Breast epithelium (tissue), 4 donors: ENCODE results near the gene UNC5B. TPM values are rescaled to one million over a fixed set of nuclear protein-coding genes. Genes with fewer than 3 reads are reported as not detected.
A peak's percentile ranks its signal among the peaks of the same experiment; 100 is the strongest.
"Not testable (repeated sequence)": the region's sequence is repeated elsewhere in the genome, so short reads cannot be mapped to it uniquely, and the experiment has no call there.

Experiments
- DNase-seq, 2 donors: peaks; one replicate each; pipeline ENCODE4 v3.0.0-alpha.2; 2019; ENCODE audit warnings: low spot score in 2 of 2
- H3K27ac ChIP-seq, 2 donors: fragments of 200-600 bp; sonication (generic) in 1 of 2; one replicate each; pipeline ENCODE4 v1.5.1; 2016 to 2019; ENCODE audit warnings: mild to moderate bottlenecking in 1 of 2
- H3K27me3 ChIP-seq, 2 donors: fragments of 200-600 bp; sonication (generic) in 1 of 2; one replicate each; pipeline versions ENCODE4 v1.5.1 to v1.6.0; 2017 to 2019; ENCODE audit warnings: control low read depth in 1 of 2, mild to moderate bottlenecking in 1 of 2
- H3K36me3 ChIP-seq: fragments of 200-600 bp; one replicate; pipeline ENCODE4 v1.5.1; 2019
- H3K4me1 ChIP-seq, 2 donors: fragments of 200-600 bp; sonication (generic); one replicate each; pipeline ENCODE4 v1.5.1; 2016 to 2019; ENCODE audit warnings: control low read depth in 1 of 2
- H3K4me3 ChIP-seq, 3 donors: fragments of 200-600 bp; sonication (generic); 1 replicate in 2 of 3; 2 replicates in 1 of 3; pipeline ENCODE4 v1.5.1; 2016 to 2019; ENCODE audit warnings: mild to moderate bottlenecking in 3 of 3, moderate library complexity in 2 of 3
- H3K9me3 ChIP-seq, 2 donors: fragments of 200-600 bp; sonication (generic) in 1 of 2; one replicate each; pipeline ENCODE4 v1.5.1; 2016 to 2019; ENCODE audit warnings: control low read depth in 1 of 2
- CTCF ChIP-seq, 3 donors: fragments of 450-650 bp; IDR thresholded peaks; one replicate each; pipeline ENCODE4 v1.5.1; 2016 to 2017; ENCODE audit warnings: antibody characterized with exemption in 3 of 3, mild to moderate bottlenecking in 3 of 3, moderate library complexity in 3 of 3
- POLR2A ChIP-seq: fragments of 450-650 bp; IDR thresholded peaks from one replicate; pipeline ENCODE4 v1.6.1; 2016; ENCODE audit warnings: antibody characterized with exemption, mild to moderate bottlenecking, moderate library complexity
- POLR2AphosphoS5 ChIP-seq, 3 donors: sonication (generic); formaldehyde crosslinking; IDR thresholded peaks; one replicate each; pipeline ENCODE4 v1.6.1; 2017; ENCODE audit warnings: antibody characterized with exemption in 3 of 3
- intact Hi-C: fragments of 100-400 bp; cut with DNase I; formaldehyde crosslinking; loops from one replicate; pipeline ENCODE4 v1.15.1; 2023; ENCODE audit warnings: low total_unique reads
- total RNA-seq, 3 donors: library from RNA; depleted of rRNA; stranded (reverse); fragments of >200 nt; gene quantifications; one replicate each; pipeline ENCODE4 v1.1.0, GENCODE V29; 2016

The UNC5B gene
- total RNA-seq, 3 donors from 2014 or later, result 0.80 to 4.9 (median 3.5) TPM

GRCh38 chr10:71218046-71218650, 5.8 kb downstream of the UNC5B start:
- Histone ChIP-seq H3K27me3 (no peaks in the 10 kb centered on the region), H3K27ac (no peak overlapping the region), H3K9me3 (no peaks in the 10 kb centered on the region), H3K4me1 (peaks cover 6 to 9% of the 10 kb centered on the region in 2 donors), H3K36me3 (no peaks in the 10 kb centered on the region), H3K4me3 (peak overlapping the region in 2 of 3 donors; percentile 55 to 81)
- DNase-seq, result peak in 1 of 2 donors; percentile 50
- intact Hi-C loops, result no loop called here
- TF ChIP-seq POLR2AphosphoS5 (IDR thresholded peaks at IDR 0.05), result no peak
- no peak for TF ChIP-seq POLR2A
- TF ChIP-seq CTCF (IDR thresholded peaks at IDR 0.05), result no peak

DNA sequence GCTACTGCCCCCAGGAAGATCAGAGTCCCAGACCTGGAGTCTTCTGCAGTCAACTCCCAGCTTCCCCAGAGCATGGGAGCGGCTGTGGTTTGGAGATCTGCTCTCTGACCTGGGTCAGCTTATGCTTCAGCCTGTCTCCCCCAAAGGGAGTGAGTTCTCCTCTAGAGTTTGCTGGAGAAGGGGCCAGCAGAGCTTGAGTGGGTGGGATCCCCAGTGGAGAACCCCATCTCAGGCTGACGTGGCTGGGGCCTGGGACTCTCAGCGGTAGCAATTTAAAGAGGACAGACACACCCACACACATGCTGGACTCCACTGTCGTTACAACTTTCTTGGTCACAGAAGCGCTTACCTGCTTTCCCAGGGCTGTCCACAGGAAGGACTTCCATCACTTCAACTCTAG, 6.3 kb downstream of the UNC5B start:
- no peaks in the 10 kb centered on the region for H3K36me3 ChIP-seq
- no peaks in the 10 kb centered on the region for H3K9me3 ChIP-seq
- H3K4me1 ChIP-seq, result peaks cover 6 to 9% of the 10 kb centered on the region in 2 donors
- DNase-seq, result peak in 1 of 2 donors; percentile 24
- H3K27ac ChIP-seq, result no peak overlapping the region
- TF ChIP-seq CTCF (IDR thresholded peaks at IDR 0.05), result no peak
- no peak for TF ChIP-seq POLR2A
- TF ChIP-seq POLR2AphosphoS5 (IDR thresholded peaks at IDR 0.05), result no peak
- no peaks in the 10 kb centered on the region for H3K27me3 ChIP-seq
- intact Hi-C loops, result no loop called here
- H3K4me3 ChIP-seq, result no peak overlapping the region

DNA sequence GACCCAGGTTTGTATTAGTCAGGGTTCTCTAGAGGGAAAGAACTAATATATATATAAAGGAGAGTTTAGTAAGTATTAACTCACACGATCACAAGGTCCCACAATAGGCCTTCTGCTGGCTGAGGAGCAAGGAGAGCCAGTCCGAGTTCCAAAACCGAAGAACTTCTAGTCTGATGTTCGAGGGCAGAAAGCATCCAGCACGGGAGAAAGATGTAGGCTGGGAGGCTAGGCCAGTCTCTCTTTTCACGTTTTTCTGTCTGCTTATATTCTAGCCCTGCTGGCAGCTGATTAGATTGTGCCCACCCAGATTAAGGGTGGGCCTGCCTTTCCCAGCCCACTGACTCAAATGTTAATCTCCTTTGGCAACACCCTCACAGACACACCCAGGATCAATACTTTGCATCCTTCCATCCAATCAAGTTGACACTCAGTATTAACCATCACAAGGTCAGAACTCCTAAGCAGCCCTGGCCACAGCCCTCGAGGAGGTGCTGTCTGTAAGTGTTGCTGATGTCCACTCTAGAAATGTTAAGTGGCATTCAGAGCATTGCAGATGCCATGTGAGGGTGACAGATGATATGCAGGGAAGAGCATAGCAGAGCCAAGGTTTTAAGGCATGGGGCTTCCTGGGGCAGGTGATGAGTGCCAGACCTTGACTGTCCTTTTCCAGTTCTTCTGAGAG, 7.0 kb downstream of the UNC5B start:
- H3K4me3 ChIP-seq, H3K27me3 ChIP-seq, H3K4me1 ChIP-seq, H3K27ac ChIP-seq, H3K9me3 ChIP-seq, intact Hi-C loops, DNase-seq, H3K36me3 ChIP-seq: not testable (repeated sequence)

GRCh38 chr10:71219918-71220688, 7.7 kb downstream of the UNC5B start:
- no peaks in the 10 kb centered on the region for H3K27me3 ChIP-seq
- H3K4me3 ChIP-seq, result no peak overlapping the region
- intact Hi-C loops, result no loop called here
- DNase-seq, result peak in 1 of 2 donors; percentile 35
- no peak overlapping the region for H3K27ac ChIP-seq
- TF ChIP-seq POLR2A (no peak), POLR2AphosphoS5 (IDR thresholded peaks at IDR 0.05) (no peak), CTCF (IDR thresholded peaks at IDR 0.05) (no peak)
- H3K36me3 ChIP-seq, result no peaks in the 10 kb centered on the region
- peaks cover 6 to 9% of the 10 kb centered on the region in 2 donors for H3K4me1 ChIP-seq
- no peaks in the 10 kb centered on the region for H3K9me3 ChIP-seq

DNA sequence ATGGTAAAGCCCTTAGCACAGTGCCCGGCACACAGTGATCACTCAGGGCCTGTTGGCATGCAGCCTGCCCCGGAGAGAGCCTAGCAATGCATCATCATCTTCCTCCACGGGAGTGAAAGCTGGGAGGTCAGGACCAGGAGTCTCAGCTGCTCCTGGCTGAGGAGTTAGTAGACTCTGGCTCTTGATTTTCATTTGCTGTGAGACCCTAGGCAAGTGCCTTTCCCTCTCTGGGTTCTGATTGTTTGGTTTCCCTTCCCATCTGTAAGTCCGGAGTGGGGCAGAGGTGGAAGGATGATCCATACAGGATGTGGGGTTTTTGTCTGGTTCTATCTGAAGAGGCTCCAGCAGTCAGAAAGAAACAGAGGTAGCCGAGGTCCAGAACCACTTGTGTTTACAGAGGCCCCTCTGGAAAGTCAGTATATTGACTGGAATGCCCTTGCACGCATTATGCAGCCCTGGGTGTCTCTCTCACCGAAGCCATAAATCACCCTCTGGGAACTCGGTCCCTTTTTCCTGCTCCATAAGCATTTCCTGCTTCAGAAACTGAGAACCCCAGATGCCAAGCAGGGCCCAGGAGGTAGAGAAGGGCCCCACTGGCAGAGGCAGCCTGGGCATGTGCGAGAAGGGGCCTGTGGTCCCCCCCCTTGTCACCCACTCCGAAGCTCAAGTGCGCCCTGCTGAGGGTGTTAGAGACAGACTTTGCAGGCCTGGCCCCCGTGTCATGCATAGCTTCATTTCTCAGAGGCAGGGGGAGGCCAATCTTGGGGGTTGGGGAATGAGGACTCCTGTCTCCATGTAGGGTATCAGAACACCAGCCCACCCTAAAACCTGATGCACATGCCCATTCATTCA, 8.5 kb downstream of the UNC5B start:
- DNase-seq, result peak in 1 of 2 donors; percentile 27
- Histone ChIP-seq H3K4me3 (no peak overlapping the region), H3K27ac (no peak overlapping the region), H3K27me3 (no peaks in the 10 kb centered on the region), H3K36me3 (no peaks in the 10 kb centered on the region), H3K9me3 (no peaks in the 10 kb centered on the region), H3K4me1 (peaks cover 6 to 9% of the 10 kb centered on the region in 2 donors)
- TF ChIP-seq POLR2A (no peak), CTCF (IDR thresholded peaks at IDR 0.05) (no peak), POLR2AphosphoS5 (IDR thresholded peaks at IDR 0.05) (no peak)
- intact Hi-C loops, result no loop called here
